Hepatocyte (in vitro differentiated cells): Measurements from ENCODE around the gene BRINP2. TPM values are rescaled to one million over a fixed set of nuclear protein-coding genes. Genes with fewer than 3 reads are reported as not detected.

Experiments used
- DNase-seq: peaks from one replicate; pipeline ENCODE4 v3.0.0-alpha.2; 2016; ENCODE audit warnings: low spot score
- H2AFZ ChIP-seq: fragments of 200-600 bp; sonication (generic); 2 replicates; pipeline ENCODE4 v1.6.0; 2016; ENCODE audit warnings: antibody characterized with exemption, mild to moderate bottlenecking
- H3K27ac ChIP-seq: fragments of 200-600 bp; sonication (generic); 2 replicates; pipeline ENCODE4 v1.5.1; 2016; ENCODE audit warnings: mild to moderate bottlenecking
- H3K27me3 ChIP-seq: fragments of 200-600 bp; sonication (generic); 2 replicates; pipeline ENCODE4 v1.6.1; 2016
- H3K36me3 ChIP-seq: fragments of 200-600 bp; sonication (generic); replicated peaks from 2 replicates; pipeline ENCODE4 v1.5.1; 2016; ENCODE audit warnings: low read depth; ENCODE audit not compliant: insufficient read depth
- H3K4me1 ChIP-seq: fragments of 200-600 bp; sonication (generic); 2 replicates; pipeline ENCODE4 v1.5.1; 2016; ENCODE audit warnings: mild to moderate bottlenecking, moderate library complexity; ENCODE audit not compliant: insufficient read depth
- H3K4me2 ChIP-seq: fragments of 200-600 bp; sonication (generic); 2 replicates; pipeline ENCODE4 v1.6.0; 2016
- H3K4me3 ChIP-seq: fragments of 200-600 bp; sonication (generic); 2 replicates; pipeline ENCODE4 v1.5.1; 2016; ENCODE audit warnings: mild to moderate bottlenecking
- H3K79me2 ChIP-seq: fragments of 200-600 bp; sonication (generic); 2 replicates; pipeline ENCODE4 v1.6.0; 2017; ENCODE audit warnings: mild to moderate bottlenecking
- H3K9me2 ChIP-seq: fragments of 200-600 bp; sonication (generic); replicated peaks from 2 replicates; pipeline ENCODE4 v1.6.0; 2017; ENCODE audit warnings: mild to moderate bottlenecking; ENCODE audit not compliant: insufficient read depth
- H3K9me3 ChIP-seq: fragments of 200-600 bp; sonication (generic); 2 replicates; pipeline ENCODE4 v1.5.1; 2016; ENCODE audit warnings: low read depth, mild to moderate bottlenecking
- H4K20me1 ChIP-seq: fragments of 200-600 bp; sonication (generic); 2 replicates; pipeline ENCODE4 v1.6.0; 2016; ENCODE audit warnings: mild to moderate bottlenecking; ENCODE audit not compliant: insufficient read depth, poor library complexity, severe bottlenecking
- CTCF ChIP-seq: fragments of 200-600 bp; sonication (generic); IDR thresholded peaks from 2 replicates; pipeline ENCODE4 v1.5.1; 2016; ENCODE audit warnings: antibody characterized with exemption, mild to moderate bottlenecking; ENCODE audit not compliant: poor library complexity
- EZH2 ChIP-seq: fragments of 200-600 bp; sonication (generic); IDR thresholded peaks from 2 replicates; pipeline ENCODE4 v1.6.1; 2016; ENCODE audit warnings: antibody characterized with exemption, mild to moderate bottlenecking, borderline replicate concordance
- EZH2phosphoT487 ChIP-seq: fragments of 200-600 bp; sonication (generic); IDR thresholded peaks from one replicate; pipeline ENCODE4 v1.6.1; 2018; ENCODE audit warnings: antibody characterized with exemption, mild to moderate bottlenecking, low read depth, moderate library complexity; ENCODE audit not compliant: unreplicated experiment, severe bottlenecking
- WGBS: methylation state at CpG from one replicate; pipeline ENCODE4 v1.1.6; 2016; ENCODE audit warnings: low lambda C conversion rate; ENCODE audit errors: missing lambda C conversion rate; 5-methylcytosine and 5-hydroxymethylcytosine counted together
- polyA plus RNA-seq: library from polyadenylated mRNA; unstranded; fragments of >200 nt; fragmentation: Nextera tagmentation; extraction: Ambion mirVana; gene quantifications from 2 replicates; pipeline ENCODE4 v1.2.1, GENCODE V29; 2016
- total RNA-seq: library from RNA; depleted of rRNA; stranded (reverse); fragments of >200 nt; gene quantifications from 2 replicates; pipeline ENCODE4 v1.2.3, GENCODE V29; 2014

Gene BRINP2
- total and polyA plus RNA-seq, 2 experiments from 2014 or later: 1.5 TPM; not detected in 1

GRCh38 chr1:177227978-177228692 is 57.4 kb downstream of the BRINP2 start:
- Histone ChIP-seq H3K9me2 (no peaks in the 10 kb centered on the region), H3K4me3 (no peak overlapping the region), H2AFZ (no peak overlapping the region), H4K20me1 (no peaks in the 10 kb centered on the region), H3K4me2 (no peak overlapping the region), H3K79me2 (no peaks in the 10 kb centered on the region), H3K36me3 (no peaks in the 10 kb centered on the region), H3K4me1 (no peaks in the 10 kb centered on the region), H3K27me3 (no peaks in the 10 kb centered on the region), H3K9me3 (no peaks in the 10 kb centered on the region), H3K27ac (no peak overlapping the region)
- DNase-seq: no peak
- TF ChIP-seq EZH2 (no peak), CTCF (no peak), EZH2phosphoT487 (no peak)
- 77% methylated on average over 8 of the region's 8 CpGs for WGBS

- Histone ChIP-seq H3K27me3 (no peaks in the 10 kb centered on the region), H3K4me1 (no peaks in the 10 kb centered on the region), H2AFZ (no peak overlapping the region), H3K4me3 (no peak overlapping the region), H3K79me2 (no peaks in the 10 kb centered on the region), H3K36me3 (no peaks in the 10 kb centered on the region), H3K27ac (no peak overlapping the region), H3K4me2 (no peak overlapping the region), H3K9me2 (no peaks in the 10 kb centered on the region), H3K9me3 (no peaks in the 10 kb centered on the region), H4K20me1 (no peaks in the 10 kb centered on the region)
- WGBS: 72% methylated on average over 4 of the region's 4 CpGs
- no peak for DNase-seq
- TF ChIP-seq CTCF (no peak), EZH2phosphoT487 (no peak), EZH2 (no peak)
These were observed 57.9 kb downstream of the BRINP2 start for GRCh38 chr1:177228693-177229065.

GRCh38 chr1:177229781-177230180 is 59.0 kb downstream of the BRINP2 start:
- H4K20me1 ChIP-seq: no peaks in the 10 kb centered on the region
- 97% methylated on average over 20 of the region's 20 CpGs for WGBS
- TF ChIP-seq CTCF: no peak
- no peak for TF ChIP-seq EZH2
- TF ChIP-seq EZH2phosphoT487: no peak
- H3K27ac ChIP-seq: no peak overlapping the region
- no peaks in the 10 kb centered on the region for H3K9me2 ChIP-seq
- DNase-seq: no peak
- H3K36me3 ChIP-seq: no peaks in the 10 kb centered on the region
- no peaks in the 10 kb centered on the region for H3K27me3 ChIP-seq
- H3K79me2 ChIP-seq: no peaks in the 10 kb centered on the region
- no peaks in the 10 kb centered on the region for H3K4me1 ChIP-seq
- H2AFZ ChIP-seq: no peak overlapping the region
- no peaks in the 10 kb centered on the region for H3K9me3 ChIP-seq
- no peak overlapping the region for H3K4me3 ChIP-seq
- H3K4me2 ChIP-seq: no peak overlapping the region
